GM12878 (cell line): ENCODE data around the gene HOXD1. TPM values are rescaled to one million over a fixed set of nuclear protein-coding genes. Genes with fewer than 3 reads are reported as not detected.

Experiments
- E2F4 ChIP-seq: IDR thresholded peaks from 2 replicates; pipeline ENCODE4 v1.6.1; 2012; ENCODE audit warnings: low read depth, low read length, improper control_type of control experiment
- ETV6 ChIP-seq, 2 experiments: fragments of 450-650 bp in 1 of 2; IDR thresholded peaks in 1 of 2; conservative IDR thresholded peaks in 1 of 2; 2 replicates each; pipeline ENCODE4 v1.6.1; 2014; ENCODE audit warnings: antibody characterized with exemption in 1 of 2, borderline replicate concordance in 1 of 2, low read depth in 1 of 2, mild to moderate bottlenecking in 1 of 2, moderate library complexity in 1 of 2
- KLF5 ChIP-seq: fragments of 450-650 bp; IDR thresholded peaks from 2 replicates; pipeline ENCODE4 v1.6.1; 2014; ENCODE audit warnings: mild to moderate bottlenecking; ENCODE audit not compliant: partially characterized antibody
- MTA3 ChIP-seq: IDR thresholded peaks from 2 replicates; pipeline ENCODE4 v1.6.1; 2012; ENCODE audit warnings: low read length, inconsistent platforms, borderline replicate concordance
- WRNIP1 ChIP-seq: IDR thresholded peaks from 2 replicates; pipeline ENCODE4 v1.6.1; 2011; ENCODE audit warnings: low read depth, low read length, improper control_type of control experiment, borderline replicate concordance
- YBX1 ChIP-seq: fragments of 450-650 bp; IDR thresholded peaks from 2 replicates; pipeline ENCODE4 v1.6.1; 2016; ENCODE audit warnings: antibody characterized with exemption
- polyA plus RNA-seq, 11 experiments: library from polyadenylated mRNA; depleted of rRNA in 4 of 11; unstranded in 6 of 11; stranded (reverse) in 5 of 11; fragments of >200 nt; fragmentation: Nextera tagmentation in 4 of 11; fragmentation: Illumina TruSeq in 1 of 11; extraction: Ambion mirVana in 4 of 11; extraction: Trizol in 1 of 11; gene quantifications; 1 replicate in 1 of 11; 2 replicates in 10 of 11; pipeline versions ENCODE4 v1.2.1 to v1.2.3, GENCODE V29; 2011 to 2016; ENCODE audit warnings: inconsistent platforms in 2 of 11, missing spikeins in 2 of 11, low read depth in 1 of 11
- total RNA-seq, 4 experiments: library from RNA; depleted of rRNA in 3 of 4; stranded (reverse); fragments of >200 nt in 3 of 4; fragmentation: Illumina TruSeq in 1 of 4; extraction: Trizol in 1 of 4; gene quantifications; 2 replicates each; pipeline versions ENCODE4 v1.2.1 to v1.2.3, GENCODE V29; 2013 to 2021
- TF ChIP-seq, protein P1 (sequence below): IDR thresholded peaks from 2 replicates; pipeline ENCODE4 v1.6.1; 2012; ENCODE audit warnings: improper control_type of control experiment, low read depth, low read length; ENCODE audit not compliant: insufficient replicate concordance

Gene HOXD1
- total and polyA plus RNA-seq, 10 of the 15 experiments (the other 5 are each of a cell fraction or from before 2014, with no cell fraction given) = not detected

DNA sequence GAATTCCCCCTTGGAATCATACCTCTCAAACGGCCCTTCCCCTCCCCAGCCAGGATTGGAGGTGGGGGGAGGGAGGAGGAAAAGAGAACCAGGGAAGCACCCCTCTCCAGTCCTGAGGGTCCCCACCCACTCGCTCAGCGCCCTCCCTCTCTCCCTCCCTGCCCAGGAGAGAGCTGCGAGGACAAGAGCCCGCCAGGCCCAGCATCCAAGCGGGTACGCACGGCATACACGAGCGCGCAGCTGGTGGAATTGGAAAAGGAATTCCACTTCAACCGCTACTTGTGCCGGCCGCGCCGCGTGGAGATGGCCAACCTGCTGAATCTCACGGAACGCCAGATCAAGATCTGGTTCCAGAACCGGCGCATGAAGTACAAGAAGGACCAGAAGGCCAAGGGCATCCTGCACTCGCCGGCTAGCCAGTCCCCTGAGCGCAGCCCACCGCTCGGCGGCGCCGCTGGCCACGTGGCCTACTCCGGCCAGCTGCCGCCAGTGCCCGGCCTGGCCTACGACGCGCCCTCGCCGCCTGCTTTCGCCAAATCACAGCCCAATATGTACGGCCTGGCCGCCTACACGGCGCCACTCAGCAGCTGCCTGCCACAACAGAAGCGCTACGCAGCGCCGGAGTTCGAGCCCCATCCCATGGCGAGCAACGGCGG, 17.0 kb upstream of the HOXD1 start (continued):
- TF ChIP-seq, protein P1, sequence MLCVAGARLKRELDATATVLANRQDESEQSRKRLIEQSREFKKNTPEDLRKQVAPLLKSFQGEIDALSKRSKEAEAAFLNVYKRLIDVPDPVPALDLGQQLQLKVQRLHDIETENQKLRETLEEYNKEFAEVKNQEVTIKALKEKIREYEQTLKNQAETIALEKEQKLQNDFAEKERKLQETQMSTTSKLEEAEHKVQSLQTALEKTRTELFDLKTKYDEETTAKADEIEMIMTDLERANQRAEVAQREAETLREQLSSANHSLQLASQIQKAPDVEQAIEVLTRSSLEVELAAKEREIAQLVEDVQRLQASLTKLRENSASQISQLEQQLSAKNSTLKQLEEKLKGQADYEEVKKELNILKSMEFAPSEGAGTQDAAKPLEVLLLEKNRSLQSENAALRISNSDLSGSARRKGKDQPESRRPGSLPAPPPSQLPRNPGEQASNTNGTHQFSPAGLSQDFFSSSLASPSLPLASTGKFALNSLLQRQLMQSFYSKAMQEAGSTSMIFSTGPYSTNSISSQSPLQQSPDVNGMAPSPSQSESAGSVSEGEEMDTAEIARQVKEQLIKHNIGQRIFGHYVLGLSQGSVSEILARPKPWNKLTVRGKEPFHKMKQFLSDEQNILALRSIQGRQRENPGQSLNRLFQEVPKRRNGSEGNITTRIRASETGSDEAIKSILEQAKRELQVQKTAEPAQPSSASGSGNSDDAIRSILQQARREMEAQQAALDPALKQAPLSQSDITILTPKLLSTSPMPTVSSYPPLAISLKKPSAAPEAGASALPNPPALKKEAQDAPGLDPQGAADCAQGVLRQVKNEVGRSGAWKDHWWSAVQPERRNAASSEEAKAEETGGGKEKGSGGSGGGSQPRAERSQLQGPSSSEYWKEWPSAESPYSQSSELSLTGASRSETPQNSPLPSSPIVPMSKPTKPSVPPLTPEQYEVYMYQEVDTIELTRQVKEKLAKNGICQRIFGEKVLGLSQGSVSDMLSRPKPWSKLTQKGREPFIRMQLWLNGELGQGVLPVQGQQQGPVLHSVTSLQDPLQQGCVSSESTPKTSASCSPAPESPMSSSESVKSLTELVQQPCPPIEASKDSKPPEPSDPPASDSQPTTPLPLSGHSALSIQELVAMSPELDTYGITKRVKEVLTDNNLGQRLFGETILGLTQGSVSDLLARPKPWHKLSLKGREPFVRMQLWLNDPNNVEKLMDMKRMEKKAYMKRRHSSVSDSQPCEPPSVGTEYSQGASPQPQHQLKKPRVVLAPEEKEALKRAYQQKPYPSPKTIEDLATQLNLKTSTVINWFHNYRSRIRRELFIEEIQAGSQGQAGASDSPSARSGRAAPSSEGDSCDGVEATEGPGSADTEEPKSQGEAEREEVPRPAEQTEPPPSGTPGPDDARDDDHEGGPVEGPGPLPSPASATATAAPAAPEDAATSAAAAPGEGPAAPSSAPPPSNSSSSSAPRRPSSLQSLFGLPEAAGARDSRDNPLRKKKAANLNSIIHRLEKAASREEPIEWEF = no peak
- no peak for TF ChIP-seq E2F4
- TF ChIP-seq YBX1 = no peak
- no peak for TF ChIP-seq ETV6 (conservative IDR thresholded peaks at IDR 0.05 in 1 of 2, IDR thresholded peaks at IDR 0.05 in 1 of 2; ENCODE audit: borderline replicate concordance in 1 of 2, low read depth in 1 of 2)
- no peak for TF ChIP-seq MTA3
- no peak for TF ChIP-seq WRNIP1
- TF ChIP-seq KLF5 = no peak
